Hair follicle dermal papilla cell (primary cell): ENCODE measurements around the gene C2CD4C. TPM values are rescaled to one million over a fixed set of nuclear protein-coding genes. Genes with fewer than 3 reads are reported as not detected.

ENCODE experiments used
- small RNA-seq: library from RNA; depleted of rRNA; stranded (forward); fragments of <200 nt; gene quantifications from one replicate; pipeline ENCODE3, GENCODE V24; 2012
- total RNA-seq: library from RNA; depleted of rRNA; stranded (reverse); fragments of >200 nt; gene quantifications from 2 replicates; pipeline ENCODE4 v1.2.3, GENCODE V29; 2012

The C2CD4C gene
- under 0.01 and 0.12 TPM in 2 replicates for total RNA-seq

GRCh38 chr19:408902-409515 is at the start of gene C2CD4C:
Gene C2CD4C, minus strand, starts transcription at chr19:409147. Its CDS starts 786 bp downstream, at chr19:408361.

Small RNA genes within 50 kb of the gene (small RNA-seq; reads per million reads assigned to genes)
- gene RNA5SP462 = not detected

Other genes with a start within 250 kb of the C2CD4C start
- 3.8 and 14.8 TPM in 2 replicates for gene PLPP2, start 117.7 kb downstream of the C2CD4C start, total RNA-seq
- gene MIER2, start 64.4 kb downstream of the C2CD4C start, total RNA-seq = 13.8 and 21.0 TPM in 2 replicates
- gene SHC2, start 51.9 kb upstream of the C2CD4C start, total RNA-seq = 0.12 and 1.1 TPM in 2 replicates
- gene MADCAM1, start 87.3 kb upstream of the C2CD4C start, total RNA-seq = 0.16 and 0.36 TPM in 2 replicates
- gene TPGS1, start 98.3 kb upstream of the C2CD4C start, total RNA-seq = 43.0 and 61.0 TPM in 2 replicates
- 48.2 and 51.9 TPM in 2 replicates for gene CDC34, start 122.6 kb upstream of the C2CD4C start, total RNA-seq
- not detected in 2 replicates for gene GZMM, start 134.9 kb upstream of the C2CD4C start, total RNA-seq
- 327 and 392 TPM in 2 replicates for gene BSG, start 163.4 kb upstream of the C2CD4C start, total RNA-seq
- gene HCN2, start 180.7 kb upstream of the C2CD4C start, total RNA-seq = 2.4 and 2.9 TPM in 2 replicates
- gene POLRMT, start 224.4 kb upstream of the C2CD4C start, total RNA-seq = 20.8 and 27.9 TPM in 2 replicates
- gene FGF22, start 230.7 kb upstream of the C2CD4C start, total RNA-seq = 0.16 TPM in 1 of 2 replicates, not detected in the other